HepG2 (cell line): ENCODE measurements around the gene MMP10. TPM values are rescaled to one million over a fixed set of nuclear protein-coding genes. Genes with fewer than 3 reads are reported as not detected.

Experiments used
- ATAC-seq: fragments of 200-7000 bp; cut with Tn5 transposase; 3 replicates; pipeline ENCODE4 v1.9.1; 2020; ENCODE audit warnings: mild to moderate bottlenecking, moderate library complexity
- BruUV-seq: library from RNA; stranded (reverse); fragments of 400-500 nt; replicated peaks from 2 replicates; lab custom pipeline; 2021; lab: Mats Ljungman, UMichigan
- CTCF ChIA-PET: fragments of 300-600 bp; formaldehyde crosslinking; extraction: SDS; loops from one replicate; lab custom pipeline; 2021; ENCODE audit warnings: low total read pairs, inconsistent platforms, low intra/inter-chr PET ratio; lab: Yijun Ruan, JAX
- POLR2A ChIA-PET: fragments of 350-600 bp; sonication (Branson Sonifier 250); formaldehyde crosslinking; loops from one replicate; lab custom pipeline; 2020; ENCODE audit warnings: antibody characterized with exemption, inconsistent platforms; lab: Yijun Ruan, JAX
- DNase-seq: peaks from one replicate; pipeline ENCODE4 v3.0.0-alpha.2; 2015; ENCODE audit warnings: low spot score
- FAIRE-seq: peaks from 3 replicates; lab custom pipeline; 2011; peaks lifted over from hg19 to GRCh38; lab: Jason Lieb, UNC
- H2AFZ ChIP-seq: one replicate; pipeline ENCODE4 v1.6.1; 2011; ENCODE audit warnings: low read length, inconsistent platforms
- H3K27ac ChIP-seq: fragments of 300-600 bp; 3 replicates; pipeline ENCODE4 v1.8.0; 2011; ENCODE audit warnings: mixed run types, mild to moderate bottlenecking, mixed read lengths, low read length, inconsistent platforms; ENCODE audit not compliant: insufficient read depth; ENCODE audit errors: extremely low read length
- H3K27me3 ChIP-seq, 2 experiments: fragments of 200-600 bp in 1 of 2; 2 replicates in 1 of 2; 3 replicates in 1 of 2; pipeline versions ENCODE4 v1.6.0 to v1.8.0; 2011; ENCODE audit warnings: low read length in 2 of 2, mild to moderate bottlenecking in 2 of 2, moderate library complexity in 2 of 2, inconsistent platforms in 1 of 2; ENCODE audit not compliant: insufficient read depth in 2 of 2, control insufficient read depth in 1 of 2
- H3K36me3 ChIP-seq, 2 experiments: fragments of 200-600 bp in 1 of 2; replicated peaks in 1 of 2; 2 replicates in 1 of 2; 3 replicates in 1 of 2; pipeline versions ENCODE4 v1.5.1 to v1.8.0; 2011; ENCODE audit warnings: low read length in 2 of 2, inconsistent platforms in 1 of 2; ENCODE audit not compliant: insufficient read depth in 2 of 2, control insufficient read depth in 1 of 2
- H3K4me1 ChIP-seq: 2 replicates; pipeline ENCODE4 v1.5.1; 2012; ENCODE audit warnings: low read length, inconsistent platforms; ENCODE audit not compliant: insufficient read depth
- H3K4me2 ChIP-seq: 2 replicates; pipeline ENCODE4 v1.6.0; 2011; ENCODE audit warnings: low read depth, low read length, inconsistent platforms
- H3K4me3 ChIP-seq, 3 experiments: fragments of 200-600 bp in 1 of 3; sonication (generic), shearing (Covaris generic) in 1 of 3; replicated peaks in 1 of 3; 2 replicates each; pipeline ENCODE4 v1.5.1; 2011 to 2016; ENCODE audit warnings: low read length in 3 of 3, inconsistent platforms in 2 of 3, low read depth in 2 of 3, mild to moderate bottlenecking in 2 of 3, control low read depth in 1 of 3, mixed read lengths in 1 of 3; ENCODE audit not compliant: insufficient read depth in 1 of 3
- H3K79me2 ChIP-seq: one replicate; pipeline ENCODE4 v1.6.1; 2011; ENCODE audit warnings: low read length, inconsistent platforms; ENCODE audit not compliant: insufficient read depth
- H3K9ac ChIP-seq: 2 replicates; pipeline ENCODE4 v1.6.0; 2011; ENCODE audit warnings: mild to moderate bottlenecking, low read depth, low read length, inconsistent platforms; ENCODE audit not compliant: insufficient read depth
- H3K9me3 ChIP-seq: 2 replicates; pipeline ENCODE4 v1.5.1; 2012; ENCODE audit warnings: mild to moderate bottlenecking, low read length
- H4K20me1 ChIP-seq: 2 replicates; pipeline ENCODE4 v1.6.0; 2011; ENCODE audit warnings: inconsistent platforms, mild to moderate bottlenecking, low read length, moderate library complexity; ENCODE audit not compliant: insufficient read depth
- KLF13 ChIP-seq: sonication (generic); formaldehyde crosslinking; IDR thresholded peaks from 2 replicates; pipeline ENCODE4 v1.4.0; 2020; ENCODE audit warnings: mild to moderate bottlenecking, missing genetic modification reagents
- MXD4 ChIP-seq: IDR thresholded peaks from 2 replicates; pipeline ENCODE4 v1.6.1; 2016; ENCODE audit warnings: mild to moderate bottlenecking, missing biosample characterization, missing genetic modification reagents
- SIN3B ChIP-seq: fragments of 150-350 bp; IDR thresholded peaks from 2 replicates; pipeline ENCODE4 v1.6.1; 2014; ENCODE audit warnings: low read length
- TEAD3 ChIP-seq: optimal IDR thresholded peaks from 2 replicates; pipeline ENCODE3; 2016; ENCODE audit warnings: borderline replicate concordance
- WGBS: methylation state at CpG from one replicate; pipeline ENCODE4 v1.1.6; 2017; ENCODE audit warnings: low lambda C conversion rate; 5-methylcytosine and 5-hydroxymethylcytosine counted together
- in situ Hi-C: cut with HindIII; loops from 2 replicates; pipeline ENCODE4 v1.10.0; 2017; ENCODE audit warnings: low pct_unique_long_range_greater_than_20kb; ENCODE audit not compliant: extremely low pct_ligation_motif_present
- intact Hi-C: fragments of 100-400 bp; cut with micrococcal nuclease; formaldehyde crosslinking; loops from one replicate; pipeline ENCODE4 v1.10.0; 2022; ENCODE audit not compliant: unreplicated experiment
- polyA plus RNA-seq, 8 experiments: library from polyadenylated mRNA; depleted of rRNA in 3 of 8; stranded (reverse) in 7 of 8; unstranded in 1 of 8; fragments of >200 nt; fragmentation: Illumina TruSeq in 4 of 8; extraction: Trizol in 4 of 8; gene quantifications; 2 replicates each; pipeline versions ENCODE4 v1.2.1 to v1.2.3, GENCODE V29; 2011 to 2016; ENCODE audit warnings: low read depth in 4 of 8, missing spikeins in 1 of 8, mixed read lengths in 1 of 8; ENCODE audit not compliant: insufficient read depth in 1 of 8
- total RNA-seq, 5 experiments: library from RNA; depleted of rRNA; stranded (reverse); fragments of >200 nt; fragmentation: Illumina TruSeq; extraction: Trizol; gene quantifications; 2 replicates each; pipeline ENCODE4 v1.2.3, GENCODE V29; 2016; ENCODE audit warnings: low read depth in 1 of 5
- TF ChIP-seq, protein P1 (sequence below): IDR thresholded peaks from 2 replicates; pipeline ENCODE4 v1.6.1; 2012; ENCODE audit warnings: inconsistent platforms
- TF ChIP-seq, protein P2 (sequence below): sonication (generic); formaldehyde crosslinking; conservative IDR thresholded peaks from 2 replicates; pipeline ENCODE4 v1.8.0; 2022; ENCODE audit warnings: mild to moderate bottlenecking, moderate library complexity, missing genetic modification reagents
- TF ChIP-seq, protein P3 (sequence below): sonication (generic); formaldehyde crosslinking; IDR thresholded peaks from 2 replicates; pipeline ENCODE4; 2020; ENCODE audit warnings: missing genetic modification reagents, mild to moderate bottlenecking, borderline replicate concordance

Gene MMP10
- total and polyA plus RNA-seq, 2 of the 13 experiments (the other 11 are each of a cell fraction or from before 2014, with no cell fraction given) = 0.03 TPM; not detected in 1

DNA sequence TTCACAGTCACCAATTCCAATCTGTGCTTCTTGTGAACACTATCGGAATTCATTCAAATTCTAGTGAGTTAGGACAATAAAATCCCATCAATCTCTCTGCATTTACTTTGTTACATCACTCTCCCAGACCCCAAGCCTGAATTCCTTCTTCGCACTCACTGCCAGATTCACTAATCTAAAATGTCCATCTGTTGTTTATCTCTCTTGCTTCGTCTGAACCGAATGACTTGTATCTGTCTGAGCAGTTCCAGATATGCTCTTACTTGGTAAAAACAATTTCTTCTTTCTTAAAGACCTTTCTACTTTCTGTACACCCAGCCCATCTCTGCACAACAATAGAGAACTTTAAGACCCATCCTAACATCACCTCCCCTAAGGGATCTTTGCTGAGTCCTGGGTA, 7.0 kb downstream of the MMP10 start:
- Histone ChIP-seq H3K4me2 (no peak overlapping the region), H3K79me2 (no peaks in the 10 kb centered on the region), H3K4me1 (no peaks in the 10 kb centered on the region), H3K27ac (no peak overlapping the region), H3K9ac (no peak overlapping the region), H3K27me3 (no peaks in the 10 kb centered on the region), H3K36me3 (no peaks in the 10 kb centered on the region), H3K9me3 (no peaks in the 10 kb centered on the region)
- CTCF ChIA-PET = no interaction called here
- in situ Hi-C loops = no loop called here
- no peak for DNase-seq
- FAIRE-seq = no peak
- ATAC-seq = no peak
- TF ChIP-seq SIN3B (no peak), MXD4 (no peak), TEAD3 (CRISPR knock-in tag) (no peak), KLF13 (no peak)
- TF ChIP-seq, protein P1, sequence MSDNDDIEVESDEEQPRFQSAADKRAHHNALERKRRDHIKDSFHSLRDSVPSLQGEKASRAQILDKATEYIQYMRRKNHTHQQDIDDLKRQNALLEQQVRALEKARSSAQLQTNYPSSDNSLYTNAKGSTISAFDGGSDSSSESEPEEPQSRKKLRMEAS = no peak
- TF ChIP-seq, protein P2, sequence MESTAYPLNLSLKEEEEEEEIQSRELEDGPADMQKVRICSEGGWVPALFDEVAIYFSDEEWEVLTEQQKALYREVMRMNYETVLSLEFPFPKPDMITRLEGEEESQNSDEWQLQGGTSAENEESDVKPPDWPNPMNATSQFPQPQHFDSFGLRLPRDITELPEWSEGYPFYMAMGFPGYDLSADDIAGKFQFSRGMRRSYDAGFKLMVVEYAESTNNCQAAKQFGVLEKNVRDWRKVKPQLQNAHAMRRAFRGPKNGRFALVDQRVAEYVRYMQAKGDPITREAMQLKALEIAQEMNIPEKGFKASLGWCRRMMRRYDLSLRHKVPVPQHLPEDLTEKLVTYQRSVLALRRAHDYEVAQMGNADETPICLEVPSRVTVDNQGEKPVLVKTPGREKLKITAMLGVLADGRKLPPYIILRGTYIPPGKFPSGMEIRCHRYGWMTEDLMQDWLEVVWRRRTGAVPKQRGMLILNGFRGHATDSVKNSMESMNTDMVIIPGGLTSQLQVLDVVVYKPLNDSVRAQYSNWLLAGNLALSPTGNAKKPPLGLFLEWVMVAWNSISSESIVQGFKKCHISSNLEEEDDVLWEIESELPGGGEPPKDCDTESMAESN (CRISPR knock-in tag) = no peak
- TF ChIP-seq, protein P3, sequence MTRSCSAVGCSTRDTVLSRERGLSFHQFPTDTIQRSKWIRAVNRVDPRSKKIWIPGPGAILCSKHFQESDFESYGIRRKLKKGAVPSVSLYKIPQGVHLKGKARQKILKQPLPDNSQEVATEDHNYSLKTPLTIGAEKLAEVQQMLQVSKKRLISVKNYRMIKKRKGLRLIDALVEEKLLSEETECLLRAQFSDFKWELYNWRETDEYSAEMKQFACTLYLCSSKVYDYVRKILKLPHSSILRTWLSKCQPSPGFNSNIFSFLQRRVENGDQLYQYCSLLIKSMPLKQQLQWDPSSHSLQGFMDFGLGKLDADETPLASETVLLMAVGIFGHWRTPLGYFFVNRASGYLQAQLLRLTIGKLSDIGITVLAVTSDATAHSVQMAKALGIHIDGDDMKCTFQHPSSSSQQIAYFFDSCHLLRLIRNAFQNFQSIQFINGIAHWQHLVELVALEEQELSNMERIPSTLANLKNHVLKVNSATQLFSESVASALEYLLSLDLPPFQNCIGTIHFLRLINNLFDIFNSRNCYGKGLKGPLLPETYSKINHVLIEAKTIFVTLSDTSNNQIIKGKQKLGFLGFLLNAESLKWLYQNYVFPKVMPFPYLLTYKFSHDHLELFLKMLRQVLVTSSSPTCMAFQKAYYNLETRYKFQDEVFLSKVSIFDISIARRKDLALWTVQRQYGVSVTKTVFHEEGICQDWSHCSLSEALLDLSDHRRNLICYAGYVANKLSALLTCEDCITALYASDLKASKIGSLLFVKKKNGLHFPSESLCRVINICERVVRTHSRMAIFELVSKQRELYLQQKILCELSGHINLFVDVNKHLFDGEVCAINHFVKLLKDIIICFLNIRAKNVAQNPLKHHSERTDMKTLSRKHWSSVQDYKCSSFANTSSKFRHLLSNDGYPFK (CRISPR knock-in tag) = no peak
- TF ChIP-seq, all 625 proteins: peak for 0
- H3K4me3 ChIP-seq = no peak overlapping the region
- intact Hi-C loops = no loop called here
- H4K20me1 ChIP-seq = no peaks in the 10 kb centered on the region
- no peak overlapping the region for H2AFZ ChIP-seq
- WGBS = 2% methylated on average over 4 of the region's 4 CpGs
- no TSS peak for BruUV-seq
- POLR2A ChIA-PET = no interaction called here
